Ascending aorta (tissue), 2 donors: ENCODE data around the gene FAM229B. TPM values are rescaled to one million over a fixed set of nuclear protein-coding genes. Genes with fewer than 3 reads are reported as not detected.

ENCODE experiments used
- DNase-seq, 2 donors: peaks; one replicate each; pipeline ENCODE4 v3.0.0-alpha.2; 2019; ENCODE audit warnings: low spot score in 2 of 2
- H3K27ac ChIP-seq, 2 donors: fragments of 200-600 bp; sonication (generic); one replicate each; pipeline ENCODE4 v1.5.1; 2016 to 2017; ENCODE audit warnings: mild to moderate bottlenecking in 1 of 2
- H3K27me3 ChIP-seq: fragments of 200-600 bp; sonication (generic); one replicate; pipeline ENCODE4 v1.5.1; 2017
- H3K36me3 ChIP-seq, 2 donors: fragments of 200-600 bp; sonication (generic); one replicate each; pipeline ENCODE4 v1.5.1; 2016
- H3K4me1 ChIP-seq, 2 donors: fragments of 200-600 bp; sonication (generic); one replicate each; pipeline ENCODE4 v1.5.1; 2016 to 2017; ENCODE audit warnings: mild to moderate bottlenecking in 1 of 2
- H3K4me3 ChIP-seq, 2 donors: fragments of 200-600 bp; sonication (generic); one replicate each; pipeline ENCODE4 v1.5.1; 2016 to 2017; ENCODE audit warnings: mild to moderate bottlenecking in 1 of 2
- H3K9me3 ChIP-seq, 2 donors: fragments of 200-600 bp; sonication (generic); one replicate each; pipeline ENCODE4 v1.5.1; 2016
- intact Hi-C: fragments of 100-400 bp; cut with DNase I; formaldehyde crosslinking; loops from one replicate; pipeline ENCODE4 v1.15.1; 2023
- total RNA-seq: library from RNA; depleted of rRNA; stranded (reverse); fragments of >200 nt; gene quantifications from one replicate; pipeline ENCODE4 v1.1.0, GENCODE V29; 2016
- TF ChIP-seq, protein P1 (sequence below), 3 experiments: fragments of 200-600 bp in 2 of 3; fragments of 450-650 bp in 1 of 3; sonication (generic) in 2 of 3; IDR thresholded peaks; one replicate each; pipeline ENCODE4 v1.5.1; 2016 to 2019; ENCODE audit warnings: antibody characterized with exemption in 3 of 3, mild to moderate bottlenecking in 1 of 3, moderate library complexity in 1 of 3

Gene FAM229B
- total RNA-seq, 1 donor from 2014 or later = 5.5 TPM

- intact Hi-C loops = no loop called here
- no peak for DNase-seq
- TF ChIP-seq, protein P1, sequence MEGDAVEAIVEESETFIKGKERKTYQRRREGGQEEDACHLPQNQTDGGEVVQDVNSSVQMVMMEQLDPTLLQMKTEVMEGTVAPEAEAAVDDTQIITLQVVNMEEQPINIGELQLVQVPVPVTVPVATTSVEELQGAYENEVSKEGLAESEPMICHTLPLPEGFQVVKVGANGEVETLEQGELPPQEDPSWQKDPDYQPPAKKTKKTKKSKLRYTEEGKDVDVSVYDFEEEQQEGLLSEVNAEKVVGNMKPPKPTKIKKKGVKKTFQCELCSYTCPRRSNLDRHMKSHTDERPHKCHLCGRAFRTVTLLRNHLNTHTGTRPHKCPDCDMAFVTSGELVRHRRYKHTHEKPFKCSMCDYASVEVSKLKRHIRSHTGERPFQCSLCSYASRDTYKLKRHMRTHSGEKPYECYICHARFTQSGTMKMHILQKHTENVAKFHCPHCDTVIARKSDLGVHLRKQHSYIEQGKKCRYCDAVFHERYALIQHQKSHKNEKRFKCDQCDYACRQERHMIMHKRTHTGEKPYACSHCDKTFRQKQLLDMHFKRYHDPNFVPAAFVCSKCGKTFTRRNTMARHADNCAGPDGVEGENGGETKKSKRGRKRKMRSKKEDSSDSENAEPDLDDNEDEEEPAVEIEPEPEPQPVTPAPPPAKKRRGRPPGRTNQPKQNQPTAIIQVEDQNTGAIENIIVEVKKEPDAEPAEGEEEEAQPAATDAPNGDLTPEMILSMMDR (IDR thresholded peaks at IDR 0.05) = no peak
- Histone ChIP-seq H3K4me3 (no peak overlapping the region), H3K4me1 (no peaks in the 10 kb centered on the region), H3K27ac (no peak overlapping the region), H3K9me3 (no peaks in the 10 kb centered on the region), H3K36me3 (peaks cover 0 to 6% of the 10 kb centered on the region in 2 donors), H3K27me3 (no peaks in the 10 kb centered on the region)
These were observed 40.8 kb downstream of the FAM229B start for GRCh38 chr6:112128208-112128607.

DNA sequence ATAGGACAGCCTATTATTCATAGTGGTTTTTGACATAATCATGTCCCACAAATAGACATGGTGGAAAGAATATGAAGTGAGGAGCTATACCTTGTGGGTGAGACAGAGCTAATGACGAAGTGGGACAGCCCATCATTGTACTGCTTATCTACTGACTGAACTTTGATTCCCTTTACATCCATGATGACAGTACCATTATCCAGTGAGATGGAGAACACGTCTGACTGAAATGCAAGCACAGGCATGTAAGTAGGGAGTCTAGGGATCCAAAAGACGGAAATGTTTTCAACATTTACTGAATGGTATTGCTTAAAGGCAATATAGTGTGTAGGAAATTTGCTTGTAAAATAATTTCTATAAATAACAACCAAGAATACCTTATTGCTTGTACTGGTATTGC, 43.5 kb downstream of the FAM229B start:
- DNase-seq = no peak
- Histone ChIP-seq H3K4me1 (no peaks in the 10 kb centered on the region), H3K27ac (no peak overlapping the region), H3K9me3 (no peaks in the 10 kb centered on the region), H3K36me3 (peaks cover 0 to 12% of the 10 kb centered on the region in 2 donors), H3K4me3 (no peak overlapping the region), H3K27me3 (no peaks in the 10 kb centered on the region)
- intact Hi-C loops = no loop called here
- TF ChIP-seq, protein P1 (IDR thresholded peaks at IDR 0.05) = no peak

DNA sequence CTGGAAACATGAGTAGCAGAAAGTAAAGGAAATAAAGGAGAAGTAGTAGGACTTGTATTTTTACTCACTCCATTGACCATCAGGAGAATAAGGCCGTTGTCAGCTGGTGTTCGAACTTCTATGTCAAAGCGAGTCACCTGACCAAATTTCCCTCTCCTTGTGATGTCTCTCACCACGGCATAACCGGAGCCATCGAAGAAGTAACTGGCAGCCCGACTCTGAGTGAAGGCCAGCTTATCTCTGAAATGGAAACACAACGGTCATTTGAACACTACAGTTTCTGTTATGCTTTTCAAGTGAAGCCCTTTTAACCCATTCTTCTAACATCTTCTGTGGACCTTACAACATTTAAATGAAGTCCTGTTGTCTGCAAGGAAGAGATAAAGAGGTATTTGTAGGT, 51.7 kb downstream of the FAM229B start:
- TF ChIP-seq, protein P1 (IDR thresholded peaks at IDR 0.05) = no peak
- Histone ChIP-seq H3K27me3 (no peaks in the 10 kb centered on the region), H3K27ac (no peak overlapping the region), H3K36me3 (peaks cover 0 to 19% of the 10 kb centered on the region in 2 donors), H3K4me1 (no peaks in the 10 kb centered on the region), H3K9me3 (no peaks in the 10 kb centered on the region), H3K4me3 (no peak overlapping the region)
- DNase-seq = no peak
- intact Hi-C loops = no loop called here

GRCh38 chr6:112141707-112142106, 54.3 kb downstream of the FAM229B start:
- Histone ChIP-seq H3K27ac (no peak overlapping the region), H3K27me3 (no peaks in the 10 kb centered on the region), H3K36me3 (peaks cover 0 to 21% of the 10 kb centered on the region in 2 donors), H3K4me1 (no peaks in the 10 kb centered on the region), H3K9me3 (no peaks in the 10 kb centered on the region), H3K4me3 (no peak overlapping the region)
- TF ChIP-seq, protein P1 (IDR thresholded peaks at IDR 0.05) = no peak
- intact Hi-C loops = no loop called here
- DNase-seq = no peak

- peaks cover 0 to 21% of the 10 kb centered on the region in 2 donors for H3K36me3 ChIP-seq
- intact Hi-C loops = no loop called here
- H3K4me1 ChIP-seq = no peaks in the 10 kb centered on the region
- H3K4me3 ChIP-seq = no peak overlapping the region
- no peak overlapping the region for H3K27ac ChIP-seq
- no peak for DNase-seq
- TF ChIP-seq, protein P1 (IDR thresholded peaks at IDR 0.05) = no peak
- H3K27me3 ChIP-seq = no peaks in the 10 kb centered on the region
- no peaks in the 10 kb centered on the region for H3K9me3 ChIP-seq
These were observed 56.9 kb downstream of the FAM229B start for GRCh38 chr6:112144145-112144926.
